Stimulated activated CD8-positive, alpha-beta memory T cell treated with anti-CD3 and anti-CD28 coated beads, Interleukin-15, amount 100 ng/mL, for 1 hour (primary cell): ENCODE measurements around the gene CSNK2A2.

Experiments
- DNase-seq: peaks from one replicate; pipeline ENCODE4 v3.0.0-alpha.2; 2020; ENCODE audit warnings: low read depth

The CSNK2A2 gene

GRCh38 chr16:58198803-58199411, 1.0 kb upstream of the CSNK2A2 start:
- DNase-seq = no peak

- DNase-seq = no peak
These were observed 443 bp downstream of the CSNK2A2 start for GRCh38 chr16:58197314-58198012.

- DNase-seq = no peak
These were observed 1.0 kb downstream of the CSNK2A2 start for GRCh38 chr16:58196898-58197313.

- DNase-seq = no peak
These were observed 2.1 kb downstream of the CSNK2A2 start for GRCh38 chr16:58195771-58196170.

- no peak for DNase-seq
These were observed 2.6 kb downstream of the CSNK2A2 start for GRCh38 chr16:58195344-58195743.

GRCh38 chr16:58194790-58195189, 3.1 kb downstream of the CSNK2A2 start:
- no peak for DNase-seq

GRCh38 chr16:58187665-58188421, 10.1 kb downstream of the CSNK2A2 start:
- no peak for DNase-seq

GRCh38 chr16:58187092-58187491, 10.8 kb downstream of the CSNK2A2 start:
- no peak for DNase-seq

- no peak for DNase-seq
These were observed 11.5 kb downstream of the CSNK2A2 start for GRCh38 chr16:58186176-58186944.

GRCh38 chr16:58177353-58177710, 20.6 kb downstream of the CSNK2A2 start:
- no peak for DNase-seq

- DNase-seq = no peak
These were observed 21.1 kb downstream of the CSNK2A2 start for GRCh38 chr16:58176608-58177352.

- DNase-seq = no peak
These were observed 27.7 kb downstream of the CSNK2A2 start for GRCh38 chr16:58170223-58170622.

GRCh38 chr16:58160855-58161254, 37.1 kb downstream of the CSNK2A2 start:
- no peak for DNase-seq

GRCh38 chr16:58158725-58159124, 39.2 kb downstream of the CSNK2A2 start:
- DNase-seq = no peak

GRCh38 chr16:58157951-58158540, 39.9 kb downstream of the CSNK2A2 start:
- no peak for DNase-seq

- no peak for DNase-seq
These were observed 40.7 kb downstream of the CSNK2A2 start for GRCh38 chr16:58157239-58157638.

- DNase-seq = no peak
These were observed 42.1 kb downstream of the CSNK2A2 start for GRCh38 chr16:58155839-58156238.

- no peak for DNase-seq
These were observed 43.6 kb downstream of the CSNK2A2 start for GRCh38 chr16:58154345-58154744.

GRCh38 chr16:58152246-58152868, 45.5 kb downstream of the CSNK2A2 start:
- DNase-seq = no peak

GRCh38 chr16:58148526-58148925, 49.4 kb downstream of the CSNK2A2 start:
- DNase-seq = no peak

- no peak for DNase-seq
These were observed 49.8 kb downstream of the CSNK2A2 start for GRCh38 chr16:58148099-58148498.
